SW 1271 (cell line): ENCODE data around the gene PAMR1.
"Not testable (repeated sequence)": the region's sequence is repeated elsewhere in the genome, so short reads cannot be mapped to it uniquely, and the experiment has no call there.

ENCODE experiments used
- DNase-seq, 2 experiments: peaks; one replicate each; lab custom pipeline; 2025; lab: John Stamatoyannopoulos, UW

PAMR1 gene

GRCh38 chr11:35525501-35526175 is at the start of gene PAMR1:
Gene PAMR1 (minus strand): TSS chr11:35525616. CDS start chr11:35525585, 31 bp downstream.
- DNase-seq = no peak

GRCh38 chr11:35571696-35572095 is 46.3 kb upstream of the PAMR1 start:
- no peak for DNase-seq

GRCh38 chr11:35567737-35568465 is 42.5 kb upstream of the PAMR1 start:
- no peak for DNase-seq

GRCh38 chr11:35566885-35567284 is 41.5 kb upstream of the PAMR1 start:
- DNase-seq = no peak

- DNase-seq = no peak
Observed at GRCh38 chr11:35566181-35566580, 40.8 kb upstream of the PAMR1 start.

- DNase-seq = no peak
Observed at GRCh38 chr11:35564245-35564595, 38.8 kb upstream of the PAMR1 start.

- no peak for DNase-seq
Observed at GRCh38 chr11:35563484-35564244, 38.2 kb upstream of the PAMR1 start.

GRCh38 chr11:35559949-35560348 is 34.5 kb upstream of the PAMR1 start:
- DNase-seq = no peak

GRCh38 chr11:35558513-35558912 is 33.1 kb upstream of the PAMR1 start:
- no peak for DNase-seq

- no peak for DNase-seq
Observed at GRCh38 chr11:35555488-35555887, 30.1 kb upstream of the PAMR1 start.

GRCh38 chr11:35554491-35555437 is 29.3 kb upstream of the PAMR1 start:
- DNase-seq = no peak

GRCh38 chr11:35553831-35554230 is 28.4 kb upstream of the PAMR1 start:
- no peak for DNase-seq

GRCh38 chr11:35553021-35553420 is 27.6 kb upstream of the PAMR1 start:
- DNase-seq = no peak

GRCh38 chr11:35552616-35553015 is 27.2 kb upstream of the PAMR1 start:
- DNase-seq = no peak

- DNase-seq = no peak
Observed at GRCh38 chr11:35550374-35551036, 25.1 kb upstream of the PAMR1 start.

GRCh38 chr11:35549787-35550186 is 24.4 kb upstream of the PAMR1 start:
- DNase-seq = peak in 1 of 2 experiments; percentile 10

- DNase-seq = no peak
Observed at GRCh38 chr11:35548925-35549561, 23.6 kb upstream of the PAMR1 start.

- DNase-seq = not testable (repeated sequence)
Observed at GRCh38 chr11:35547995-35548394, 22.6 kb upstream of the PAMR1 start.

GRCh38 chr11:35546317-35546716 is 20.9 kb upstream of the PAMR1 start:
- no peak for DNase-seq

GRCh38 chr11:35545391-35546003 is 20.1 kb upstream of the PAMR1 start:
- no peak for DNase-seq
